ENCODE measurements around the gene PCSK9. TPM values are rescaled to one million over a fixed set of nuclear protein-coding genes. Genes with fewer than 3 reads are reported as not detected.

The PCSK9 gene
- polyA plus RNA-seq, 3 donors: not detected

- no peaks in the 10 kb centered on the region for H3K79me2 ChIP-seq (ENCODE audit: insufficient read depth, low read length)
- H3K36me3 ChIP-seq (replicated peaks in 1 of 2; ENCODE audit: control insufficient read depth in 1 of 2, insufficient read depth in 2 of 2, low read length in 2 of 2): peaks cover 99% of the 10 kb centered on the region in 2 donors
- H3K4me3 ChIP-seq (replicated peaks in 1 of 3; ENCODE audit: low read depth in 2 of 3, low read length in 3 of 3): no peak overlapping the region
- H3K4me1 ChIP-seq (ENCODE audit: control insufficient read depth in 1 of 2, insufficient read depth in 2 of 2, low read length in 2 of 2): no peaks in the 10 kb centered on the region
- intact Hi-C loops (cut with micrococcal nuclease): no loop called here
- H3K9me3 ChIP-seq (replicated peaks in 1 of 2; ENCODE audit: control insufficient read depth in 1 of 2, insufficient read depth in 1 of 2, low read length in 2 of 2): no peaks in the 10 kb centered on the region
- Mint-ChIP-seq H3K4me3 (no peak overlapping the region), H3K4me1 (no peaks in the 10 kb centered on the region), H3K27ac (no peak overlapping the region), H3K36me3 (peaks cover 88 to 100% of the 10 kb centered on the region in 2 donors), H3K27me3 (ENCODE audit: low read depth in 3 of 3) (no peaks in the 10 kb centered on the region), H3K9me3 (no peaks in the 10 kb centered on the region)
- no peak overlapping the region for H2AFZ ChIP-seq (ENCODE audit: insufficient read depth, low read depth, low read length, poor library complexity, severe bottlenecking)
- H3K27me3 ChIP-seq (ENCODE audit: control insufficient read depth in 2 of 2, insufficient read depth in 2 of 2, low read length in 2 of 2): no peaks in the 10 kb centered on the region
- H3K27ac ChIP-seq (ENCODE audit: low read depth in 1 of 2, low read length in 2 of 2): no peak overlapping the region
- no peak overlapping the region for H3K4me2 ChIP-seq (replicated peaks; ENCODE audit: extremely low read depth, low read length, poor library complexity, severe bottlenecking)
- no peaks in the 10 kb centered on the region for H4K20me1 ChIP-seq (ENCODE audit: insufficient read depth, low read length)
- WGBS (ENCODE audit: insufficient coverage): no CpG with 5 or more reads among the region's 2 CpGs
- DNase-seq: no peak
- TF ChIP-seq CTCF (IDR thresholded peaks at IDR 0.05): no peak
- no peak overlapping the region for H3K9ac ChIP-seq (ENCODE audit: insufficient read depth, low read length, poor library complexity, severe bottlenecking)
Measured at GRCh38 chr1:55074455-55074854, 35.1 kb downstream of the PCSK9 start.

- intact Hi-C loops (cut with micrococcal nuclease): no loop called here
- Histone ChIP-seq H3K4me3 (replicated peaks in 1 of 3; ENCODE audit: low read depth in 2 of 3, low read length in 3 of 3) (no peak overlapping the region), H3K4me1 (ENCODE audit: control insufficient read depth in 1 of 2, insufficient read depth in 2 of 2, low read length in 2 of 2) (no peaks in the 10 kb centered on the region), H3K27me3 (ENCODE audit: control insufficient read depth in 2 of 2, insufficient read depth in 2 of 2, low read length in 2 of 2) (no peaks in the 10 kb centered on the region), H4K20me1 (ENCODE audit: insufficient read depth, low read length) (no peaks in the 10 kb centered on the region), H3K79me2 (ENCODE audit: insufficient read depth, low read length) (no peaks in the 10 kb centered on the region), H3K36me3 (replicated peaks in 1 of 2; ENCODE audit: control insufficient read depth in 1 of 2, insufficient read depth in 2 of 2, low read length in 2 of 2) (peaks cover 99% of the 10 kb centered on the region in 2 donors), H3K9ac (ENCODE audit: insufficient read depth, low read length, poor library complexity, severe bottlenecking) (no peak overlapping the region), H3K27ac (ENCODE audit: low read depth in 1 of 2, low read length in 2 of 2) (no peak overlapping the region), H3K4me2 (replicated peaks; ENCODE audit: extremely low read depth, low read length, poor library complexity, severe bottlenecking) (no peak overlapping the region), H3K9me3 (replicated peaks in 1 of 2; ENCODE audit: control insufficient read depth in 1 of 2, insufficient read depth in 1 of 2, low read length in 2 of 2) (no peaks in the 10 kb centered on the region), H2AFZ (ENCODE audit: insufficient read depth, low read depth, low read length, poor library complexity, severe bottlenecking) (no peak overlapping the region)
- Mint-ChIP-seq H3K9me3 (no peaks in the 10 kb centered on the region), H3K27ac (peak overlapping the region in 3 of 7 donors; percentile 20 to 44 (median 30)), H3K27me3 (ENCODE audit: low read depth in 3 of 3) (no peaks in the 10 kb centered on the region), H3K4me3 (no peak overlapping the region), H3K36me3 (peaks cover 90 to 100% of the 10 kb centered on the region in 2 donors), H3K4me1 (no peaks in the 10 kb centered on the region)
- TF ChIP-seq CTCF (IDR thresholded peaks at IDR 0.05): no peak
- WGBS (ENCODE audit: insufficient coverage): 100% methylated on average over 1 of the region's 1 CpG
- DNase-seq: no peak
Measured at GRCh38 chr1:55076356-55076755, 37.0 kb downstream of the PCSK9 start.
